ENCODE measurements around the gene SAFB.

SAFB gene

DNA sequence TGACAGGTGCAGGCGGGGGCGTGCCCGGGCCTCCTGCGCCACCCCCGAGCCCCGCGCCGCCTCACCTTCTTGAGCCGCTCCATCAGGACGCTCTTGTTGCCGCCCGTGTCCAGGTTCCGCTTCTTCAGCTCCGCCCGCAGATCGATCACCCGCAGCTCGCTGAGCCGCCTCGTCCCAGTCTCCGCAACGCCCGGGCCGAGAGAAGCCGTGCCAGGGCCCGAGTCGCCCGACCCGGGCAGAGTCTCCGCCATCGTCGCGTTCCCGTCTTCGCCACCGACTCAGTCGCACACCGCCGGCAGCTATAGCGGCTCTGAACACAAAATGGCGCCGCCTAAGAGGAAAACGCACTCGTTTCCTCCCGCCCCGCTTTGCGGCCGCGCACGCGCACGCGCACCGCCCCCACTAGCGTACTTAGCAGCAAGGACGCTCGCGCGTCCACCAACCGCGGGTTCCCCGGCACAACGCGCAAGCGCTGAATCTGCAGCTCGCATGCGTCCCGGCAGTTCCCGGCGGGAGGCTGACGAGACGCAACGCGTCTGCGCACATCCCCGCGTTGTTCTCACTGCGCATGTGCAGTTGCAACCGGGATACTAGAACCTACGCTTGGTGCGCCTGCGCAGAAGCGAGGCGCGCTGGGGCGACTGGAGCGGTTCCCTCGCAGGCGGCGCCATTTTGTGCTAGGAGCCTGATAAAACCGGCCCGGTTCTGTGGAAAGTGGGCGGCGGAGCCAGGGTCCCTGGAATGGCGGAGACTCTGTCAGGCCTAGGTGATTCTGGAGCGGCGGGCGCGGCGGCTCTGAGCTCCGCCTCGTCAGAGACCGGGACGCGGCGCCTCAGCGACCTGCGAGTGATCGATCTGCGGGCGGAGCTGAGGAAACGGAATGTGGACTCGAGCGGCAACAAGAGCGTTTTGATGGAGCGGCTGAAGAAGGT is at the start of gene SAFB, which contains the start of gene SAFB2:
TSS of gene SAFB (plus strand) at position 619 of the 932 bp plus-strand sequence. CDS start at position 742, 123 bp downstream.
TSS of gene SAFB2 (minus strand) at position 312 of the 932 bp plus-strand sequence. CDS start at position 251, 61 bp downstream.
- peak; percentile 100 for DNase-seq (ENCODE audit: low read depth, low spot score)

DNA sequence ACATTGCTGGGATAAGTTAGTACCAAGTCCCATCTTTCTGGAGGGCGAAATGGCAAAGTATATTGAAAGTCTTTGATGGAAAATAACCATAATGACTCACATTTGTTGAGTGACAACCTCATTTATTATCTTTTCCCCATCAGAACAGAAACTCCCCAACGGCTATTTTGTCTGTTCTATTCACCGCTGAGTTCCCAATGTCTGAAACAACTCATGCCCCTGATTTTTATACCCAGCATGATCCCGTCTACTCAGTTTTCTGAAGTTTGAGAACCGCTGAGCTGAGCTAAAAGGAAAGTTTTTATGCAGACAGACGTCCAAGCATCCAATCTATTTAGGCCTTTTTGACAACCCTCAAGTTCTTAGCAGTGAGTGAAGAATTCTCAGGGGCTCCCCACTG is 47.3 kb upstream of the SAFB start:
- DNase-seq (ENCODE audit: low read depth, low spot score) = no peak

DNA sequence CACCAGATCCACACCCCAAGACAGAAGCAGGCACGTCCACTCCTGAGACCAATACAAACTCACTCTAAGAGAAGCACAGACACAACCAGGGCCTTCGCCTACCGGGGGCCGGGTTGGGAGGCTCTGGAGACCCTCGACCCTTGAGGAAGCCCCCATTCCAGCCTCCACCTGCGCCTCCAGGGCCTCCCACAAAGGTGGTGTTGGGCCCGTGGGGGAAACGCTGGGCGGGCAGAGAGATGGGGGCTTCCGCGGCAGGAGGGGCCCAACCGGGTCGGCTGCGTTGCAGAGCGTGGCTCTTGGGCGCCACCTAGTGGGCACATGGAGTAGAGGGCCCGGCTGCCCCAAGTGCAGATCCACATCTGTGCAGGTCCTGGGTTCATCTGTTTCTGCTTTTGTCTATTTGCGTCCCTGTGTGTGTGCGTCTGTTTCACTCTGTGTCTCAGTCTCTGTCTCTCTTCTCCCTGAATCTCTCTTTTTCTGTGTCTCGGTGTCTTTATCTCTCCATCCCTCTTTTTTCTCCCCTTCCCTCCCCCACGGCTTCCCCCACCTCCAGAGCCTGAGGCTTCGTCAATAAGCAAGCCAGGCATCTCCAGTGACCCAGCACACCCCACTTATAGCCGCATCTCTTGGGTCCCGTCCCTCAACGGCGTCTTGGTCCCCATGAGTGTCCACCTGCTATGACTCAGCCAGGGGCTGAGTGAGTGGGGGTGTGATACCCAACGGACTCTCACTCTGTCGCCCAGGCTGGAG is 44.6 kb upstream of the SAFB start:
- peak; percentile 77 for DNase-seq (ENCODE audit: low read depth, low spot score)

DNA sequence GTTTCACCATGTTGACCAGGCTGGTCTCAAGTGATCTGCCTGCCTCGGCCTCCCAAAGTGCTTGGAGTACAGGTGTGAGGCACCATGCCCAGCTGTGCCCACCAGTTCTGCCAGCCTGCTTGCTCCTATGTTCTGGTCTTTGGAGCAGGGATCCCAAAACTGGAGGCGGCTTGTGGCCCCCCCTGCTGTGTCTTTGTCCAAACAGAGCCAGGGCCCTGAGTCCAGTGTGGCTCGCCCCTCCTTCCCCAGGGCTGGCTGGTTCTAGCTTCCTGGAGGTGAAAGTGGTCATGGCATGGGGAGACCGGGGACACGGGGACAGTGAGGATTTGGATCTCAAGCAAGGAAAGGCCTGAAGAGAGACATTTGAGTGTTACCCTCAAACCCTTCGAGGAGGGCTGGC is 43.6 kb upstream of the SAFB start:
- no peak for DNase-seq (ENCODE audit: low read depth, low spot score)

DNA sequence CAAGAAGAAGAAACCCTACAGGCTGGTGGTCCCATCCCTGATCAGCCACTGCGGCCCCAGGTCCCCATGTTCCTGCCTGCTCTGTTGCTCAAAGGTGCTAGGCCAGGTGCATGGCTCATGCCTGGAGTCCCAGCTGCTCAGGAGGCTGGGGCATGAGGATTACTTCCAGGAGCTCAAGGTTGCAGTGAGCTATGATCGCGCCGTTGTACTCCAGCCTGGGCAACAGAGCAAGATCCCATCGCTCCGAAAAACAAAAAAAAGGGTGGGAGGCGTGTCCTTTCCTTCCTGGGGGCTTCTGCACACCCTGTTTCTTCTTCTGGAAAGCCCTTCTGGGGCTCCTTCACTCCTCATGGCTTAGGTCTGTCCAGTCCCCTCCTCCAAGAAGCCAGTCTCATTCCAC is 43.2 kb upstream of the SAFB start:
- no peak for DNase-seq (ENCODE audit: low read depth, low spot score)

DNA sequence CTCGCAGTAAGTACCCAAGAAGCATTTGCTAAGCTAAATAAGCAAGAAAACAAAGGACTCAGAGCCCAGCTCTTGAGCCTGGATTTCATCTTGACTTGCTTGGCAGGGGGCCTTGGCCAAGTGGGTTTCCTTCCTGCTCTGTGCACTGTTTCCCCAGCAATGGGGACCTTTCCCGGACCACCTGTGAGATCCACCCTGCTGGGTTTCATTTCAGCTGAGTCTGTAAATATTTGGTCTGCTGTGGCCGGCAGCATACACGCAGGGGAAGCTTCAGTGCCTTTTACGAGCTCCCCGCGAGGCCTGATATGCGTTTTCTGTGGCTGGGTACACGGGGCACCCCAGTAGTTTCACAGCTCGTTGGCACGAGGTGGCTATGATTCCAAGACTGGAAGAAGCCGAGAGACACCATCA is 42.7 kb upstream of the SAFB start:
- no peak for DNase-seq (ENCODE audit: low read depth, low spot score)

DNA sequence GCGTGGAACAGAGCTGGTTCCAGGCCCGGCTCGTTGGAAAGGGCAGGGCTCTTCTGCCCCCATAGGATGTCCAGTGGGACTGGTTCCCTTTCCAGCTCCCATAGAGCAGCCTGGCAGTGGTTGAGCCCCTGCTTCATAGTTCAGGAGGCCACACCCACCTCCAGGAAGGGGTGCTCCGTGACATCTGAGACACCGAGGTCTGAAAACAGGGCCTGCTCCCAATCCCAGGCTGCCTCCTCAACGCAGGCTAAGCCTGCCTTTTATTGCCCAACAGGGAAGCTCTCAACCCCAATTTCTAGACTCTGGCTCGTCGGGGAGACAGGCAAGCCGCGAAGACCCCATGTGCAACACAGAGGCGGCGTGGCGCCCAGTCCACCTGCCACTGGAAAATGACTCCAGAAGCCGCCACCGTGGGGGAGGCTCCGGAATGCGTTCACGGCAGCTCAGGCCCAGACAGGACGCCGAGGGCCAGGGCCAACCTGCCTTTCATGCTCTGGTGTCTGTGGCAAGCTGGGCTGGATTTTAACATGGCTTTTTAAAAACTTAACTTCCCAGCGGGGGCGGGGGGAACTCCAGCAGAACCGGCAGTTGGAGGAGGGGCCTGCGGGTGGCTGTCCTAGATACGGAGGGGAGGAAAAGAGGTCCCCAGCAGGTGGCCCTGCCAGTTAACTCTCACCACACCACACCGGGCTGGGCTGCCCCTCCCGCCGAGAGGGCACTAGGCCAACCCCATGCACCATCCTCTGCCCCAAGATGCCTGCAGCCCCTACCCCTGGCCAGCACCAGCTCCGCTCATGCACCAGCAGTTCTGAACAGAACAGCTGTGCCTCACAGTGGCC is 37.2 kb upstream of the SAFB start:
- DNase-seq (ENCODE audit: low read depth, low spot score) = peak; percentile 56

DNA sequence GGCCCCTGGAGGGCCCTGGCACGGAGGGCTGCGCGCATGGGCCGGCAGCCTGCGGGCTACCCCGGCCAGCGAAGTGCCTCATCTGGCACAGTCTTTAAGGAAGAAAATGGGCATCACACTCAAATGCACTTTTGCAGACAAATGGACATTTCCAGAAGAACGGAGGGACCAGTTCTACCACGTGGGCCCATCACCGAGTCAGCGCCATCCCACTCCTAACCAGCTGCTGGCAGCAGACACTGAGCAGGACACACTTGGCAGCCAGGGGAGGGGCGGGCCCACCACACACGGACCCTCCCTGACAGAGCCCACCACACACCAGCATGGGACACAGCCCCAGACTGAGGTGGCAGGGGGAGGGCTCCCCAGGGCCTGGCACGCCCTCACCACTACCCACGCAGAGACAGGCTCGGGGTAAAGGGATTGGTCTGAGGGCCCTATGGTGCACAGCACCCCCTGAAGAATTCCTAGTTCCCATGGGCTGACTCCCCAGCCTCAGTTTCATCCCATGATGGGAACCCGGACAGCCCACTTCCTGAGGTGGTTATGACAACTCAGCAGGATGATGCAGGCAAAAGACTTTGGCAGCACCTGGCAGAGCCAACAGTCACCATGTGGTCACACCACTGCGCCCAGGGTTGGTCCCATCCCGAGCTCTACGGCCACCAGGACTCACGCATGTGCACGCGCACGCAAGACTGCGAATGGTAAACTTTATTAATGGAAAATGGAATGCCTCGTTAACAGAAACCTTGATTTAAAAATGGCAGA is 36.4 kb upstream of the SAFB start:
- DNase-seq (ENCODE audit: low read depth, low spot score) = no peak

DNA sequence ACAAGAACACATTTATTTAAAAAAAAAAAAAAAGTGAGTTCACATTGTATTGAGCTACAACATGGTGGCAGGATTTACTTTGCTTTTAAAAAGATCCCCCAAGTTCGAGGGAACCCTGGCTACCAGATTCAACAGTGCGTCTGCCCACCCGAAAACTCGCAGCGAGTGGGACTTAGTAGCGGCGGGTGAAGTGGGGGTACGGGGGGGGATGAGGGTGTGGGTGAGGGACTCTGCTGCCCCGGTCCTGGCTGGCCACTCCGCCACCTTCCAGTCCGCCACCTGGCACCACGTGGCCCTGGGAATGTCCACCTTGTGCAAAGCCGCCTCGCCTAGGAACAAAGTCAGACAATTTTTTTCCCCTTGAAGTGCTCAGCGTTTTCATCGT is 35.8 kb upstream of the SAFB start:
- DNase-seq (ENCODE audit: low read depth, low spot score) = no peak

DNA sequence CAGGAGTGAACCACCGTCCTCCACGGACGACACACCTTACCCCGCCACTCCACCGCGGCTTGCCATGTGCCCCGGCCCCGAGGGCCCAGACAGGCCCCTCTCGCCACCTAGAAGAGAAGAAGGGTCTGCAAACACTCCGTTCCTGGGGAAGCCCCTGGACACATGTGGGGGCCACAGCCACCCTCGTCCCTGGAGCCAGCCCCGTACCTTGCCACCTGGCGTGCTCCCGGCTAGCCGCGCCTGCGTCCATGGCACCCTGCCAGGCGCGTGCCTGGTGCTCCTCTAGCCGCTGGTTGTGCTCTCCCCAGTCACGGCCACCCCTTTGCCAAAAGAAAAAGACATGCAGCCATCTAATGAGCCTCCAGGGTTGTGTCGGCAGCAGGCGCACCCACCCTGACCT is 35.2 kb upstream of the SAFB start:
- no peak for DNase-seq (ENCODE audit: low read depth, low spot score)

DNA sequence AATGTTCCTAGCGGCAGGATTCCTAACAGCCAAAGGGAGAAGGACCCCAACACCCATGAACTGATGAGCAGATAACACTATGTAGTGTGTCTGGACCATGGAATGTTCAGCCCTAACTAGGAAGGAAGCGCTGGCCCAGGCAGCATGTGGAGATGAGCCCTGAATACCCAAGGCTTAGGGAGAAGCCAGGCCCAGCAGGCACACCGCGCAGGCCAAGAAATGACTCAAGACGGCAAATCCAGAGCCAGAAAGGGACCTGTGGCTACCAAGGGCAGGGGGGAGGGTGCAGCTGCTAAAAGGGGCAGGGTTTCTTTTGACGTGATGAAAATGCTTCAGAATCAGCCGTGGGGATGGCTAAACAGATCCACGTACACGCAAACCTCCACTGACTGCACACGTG is 34.4 kb upstream of the SAFB start:
- DNase-seq (ENCODE audit: low read depth, low spot score) = peak; percentile 72

DNA sequence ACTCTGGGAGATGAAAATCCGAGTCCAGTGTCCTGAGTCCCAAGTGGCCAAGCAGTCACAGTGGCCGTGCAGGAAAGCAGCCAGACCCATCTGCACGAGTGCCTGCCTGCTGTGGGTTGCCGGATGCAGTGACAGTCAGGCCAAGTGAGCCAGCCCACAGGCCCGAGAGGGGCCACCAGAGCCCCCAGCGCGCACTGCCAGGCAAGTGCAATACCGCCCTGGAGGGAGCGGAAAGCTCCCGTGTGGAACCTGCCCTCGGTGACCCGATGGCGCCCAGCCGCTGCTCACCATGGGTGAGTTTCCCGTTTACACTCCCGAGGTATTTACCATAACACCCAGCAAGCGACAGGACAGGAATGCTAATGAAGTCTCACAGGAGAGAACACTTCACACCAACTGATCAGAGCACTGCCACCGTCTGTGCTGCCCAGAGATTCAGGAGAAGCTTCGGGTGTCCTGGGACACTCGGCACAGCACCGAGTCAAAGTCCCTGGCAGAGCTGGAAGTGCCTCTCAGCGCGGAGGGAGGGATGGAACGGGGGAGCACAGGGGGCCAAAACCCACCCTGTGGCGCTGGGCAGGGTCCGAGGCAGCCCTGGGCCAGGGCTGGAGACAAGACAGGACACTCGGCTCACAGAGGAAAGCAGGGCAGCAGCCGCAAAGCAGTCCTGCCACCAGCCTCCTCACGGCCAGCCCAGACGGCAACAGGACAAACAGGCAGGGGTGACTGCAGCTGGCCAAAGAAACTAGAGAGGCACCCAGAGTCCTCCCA is 33.8 kb upstream of the SAFB start:
- DNase-seq (ENCODE audit: low read depth, low spot score) = peak; percentile 53

DNA sequence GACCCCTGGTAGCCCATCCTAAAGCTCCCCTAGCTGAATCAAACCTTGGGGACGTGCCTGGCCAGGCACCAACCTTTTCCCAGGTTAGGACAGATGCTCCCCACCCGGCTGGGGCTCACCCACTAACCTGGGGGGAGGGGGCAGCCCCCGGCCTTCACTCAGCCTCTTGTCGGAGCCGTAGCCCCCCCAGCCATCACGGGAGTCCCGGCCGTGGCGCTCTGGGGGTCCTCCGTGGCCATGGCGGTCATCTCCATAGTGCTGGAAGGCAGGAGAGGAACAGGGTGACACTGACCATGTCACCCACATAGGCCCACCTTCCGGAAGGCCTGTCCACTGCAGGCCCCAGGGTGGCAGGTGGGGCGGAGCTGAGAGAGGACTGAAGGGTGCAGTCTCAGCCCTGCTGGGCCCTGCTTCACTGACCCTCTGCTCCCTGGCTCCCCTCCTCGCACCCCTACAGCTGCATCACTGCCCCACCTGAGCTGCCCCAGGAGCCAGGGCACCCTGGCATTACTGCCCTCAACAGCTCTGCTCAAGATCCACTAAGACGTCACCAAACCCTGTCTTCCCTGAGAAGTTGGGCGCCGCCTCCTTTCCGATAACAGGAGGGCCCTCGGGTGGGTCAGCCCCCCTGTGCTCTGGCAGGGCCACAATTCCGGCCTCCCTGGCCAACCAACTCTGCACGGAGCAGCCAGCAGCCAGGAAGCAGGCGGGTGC is 32.6 kb upstream of the SAFB start:
- DNase-seq (ENCODE audit: low read depth, low spot score) = no peak

DNA sequence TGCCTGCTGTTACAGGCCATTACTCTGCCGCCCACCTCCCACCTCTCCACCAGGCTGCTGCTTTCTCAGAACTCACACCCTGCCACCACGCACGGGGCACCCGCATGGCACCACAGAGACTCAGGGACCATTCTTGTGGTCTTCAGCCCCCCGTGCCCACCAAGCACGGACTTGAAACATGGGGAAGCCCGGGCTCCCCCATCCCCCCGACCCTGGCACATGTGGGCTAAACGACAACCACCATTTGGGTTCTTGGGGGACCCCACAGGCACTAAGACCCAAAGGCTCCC is 32.1 kb upstream of the SAFB start:
- no peak for DNase-seq (ENCODE audit: low read depth, low spot score)

DNA sequence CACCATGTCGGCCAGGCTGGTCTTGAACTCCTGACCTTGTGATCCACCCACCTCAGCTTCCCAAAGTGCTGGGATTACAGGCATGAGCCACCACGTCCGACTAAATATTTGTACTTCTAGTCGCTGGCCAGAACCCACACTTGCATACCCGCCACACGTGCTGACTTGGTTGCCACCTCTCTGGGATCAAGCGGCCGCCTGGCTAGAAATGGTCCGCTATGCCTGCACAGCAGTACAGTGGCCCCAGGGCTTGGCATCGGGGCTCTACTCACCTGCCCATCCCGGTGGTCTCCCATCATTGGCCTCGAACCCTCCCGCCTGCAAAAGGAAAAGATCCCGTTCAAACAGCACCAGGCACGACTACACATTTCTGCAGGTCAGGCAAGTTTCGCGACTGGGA is 31.4 kb upstream of the SAFB start:
- DNase-seq (ENCODE audit: low read depth, low spot score) = no peak

DNA sequence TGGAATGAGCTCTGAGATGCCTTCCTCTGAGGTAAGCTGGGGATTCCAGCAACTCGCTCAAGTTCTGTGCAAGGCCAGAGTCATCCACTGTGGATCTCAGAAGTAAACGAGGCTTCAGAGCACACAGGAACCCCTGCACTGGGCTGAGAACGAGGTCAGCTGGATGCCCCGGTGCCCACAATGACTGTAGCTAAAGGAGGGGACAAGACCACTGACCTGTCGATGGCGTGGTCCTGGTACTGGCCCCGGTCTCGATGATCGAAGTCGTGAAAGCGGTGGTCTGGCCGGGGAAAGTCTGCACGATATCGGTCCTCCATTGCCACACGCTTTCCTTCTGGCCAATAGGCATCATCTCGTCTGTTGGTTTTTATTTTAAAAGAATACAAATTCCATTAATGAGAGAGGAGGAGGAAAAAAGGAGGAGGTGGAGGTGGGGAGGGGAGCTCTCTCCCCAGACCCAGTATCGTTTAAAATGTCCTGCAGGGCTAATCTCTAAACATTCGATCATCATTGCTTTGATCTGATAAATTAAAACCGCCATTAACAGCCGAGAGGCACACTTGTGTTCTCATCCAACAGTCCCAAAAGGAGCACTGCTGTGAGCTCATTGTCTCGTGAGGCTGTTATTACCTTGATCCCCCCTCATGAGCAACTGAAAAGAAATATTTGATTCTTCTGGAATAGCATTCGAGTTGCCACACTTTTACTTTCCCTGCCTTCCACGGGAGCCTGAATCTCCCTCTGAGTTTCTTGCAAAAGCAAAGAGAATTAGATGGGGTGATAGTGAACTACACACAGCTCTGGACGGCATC is 30.1 kb upstream of the SAFB start:
- DNase-seq (ENCODE audit: low read depth, low spot score) = no peak

DNA sequence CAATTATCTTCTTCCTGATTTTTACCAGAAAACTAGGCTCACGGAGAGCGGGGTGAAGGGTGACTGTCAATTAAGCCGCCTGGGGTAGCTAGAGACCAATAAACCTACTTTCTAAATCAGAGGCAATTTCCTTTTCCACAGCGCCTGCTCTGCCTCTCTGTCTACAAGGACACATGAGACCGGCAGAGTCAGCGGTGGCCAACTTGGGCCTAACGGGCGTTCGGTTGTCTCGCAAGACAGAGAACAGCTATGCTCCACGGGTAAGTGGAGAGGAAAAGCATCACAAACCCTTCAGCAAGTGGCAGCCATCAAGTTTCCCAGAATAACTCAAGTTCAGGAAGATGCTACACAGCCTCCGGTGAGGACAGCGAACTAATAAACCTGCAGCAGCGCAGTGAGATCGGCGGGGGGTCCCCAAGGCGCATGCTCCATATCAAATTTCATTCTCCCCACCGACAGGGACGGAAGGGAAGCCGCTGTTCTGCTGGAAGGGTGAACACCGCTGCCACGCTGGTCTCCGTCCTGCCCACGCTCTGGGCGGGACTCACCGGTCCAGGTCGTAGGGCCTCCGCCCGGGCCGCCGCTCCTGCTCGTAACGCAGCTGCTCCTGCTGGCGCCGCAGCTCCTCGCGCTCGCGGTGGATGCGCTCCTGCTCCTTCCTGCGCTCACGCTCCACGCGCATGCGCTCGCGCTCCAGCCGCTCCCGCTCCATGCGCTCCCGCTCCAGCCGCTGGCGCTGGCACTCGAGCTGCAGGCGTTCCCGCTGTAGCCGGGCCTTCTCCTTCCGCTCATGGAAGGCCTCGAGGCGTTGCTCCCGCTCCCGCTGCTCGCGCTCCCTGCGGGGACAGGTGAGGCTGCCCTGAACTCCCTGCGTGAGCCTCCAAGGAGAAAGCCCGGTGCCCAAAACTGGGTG is 29.3 kb upstream of the SAFB start:
- no peak for DNase-seq (ENCODE audit: low read depth, low spot score)

DNA sequence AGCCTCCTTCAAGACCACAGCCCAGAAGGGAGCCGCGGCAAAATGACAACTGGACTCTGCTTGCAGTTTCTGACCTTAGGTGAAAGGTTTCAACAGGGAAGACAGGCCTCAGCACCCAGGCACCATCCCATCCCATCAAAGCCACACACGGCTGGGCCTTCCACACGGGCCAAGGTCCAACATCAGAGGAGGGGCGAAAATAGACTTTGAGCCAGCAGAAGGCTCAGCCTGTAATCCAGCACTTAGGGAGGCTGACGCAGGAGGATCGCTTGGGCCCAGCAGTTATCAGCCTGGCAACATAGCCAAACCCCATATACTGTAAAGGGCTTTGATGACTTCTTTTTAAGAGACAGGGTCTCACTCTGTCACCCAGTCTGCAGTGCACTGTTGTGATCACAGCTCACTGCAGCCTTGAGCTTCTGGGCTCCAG is 28.3 kb upstream of the SAFB start:
- no peak for DNase-seq (ENCODE audit: low read depth, low spot score)

Measured in astrocyte of the hippocampus (primary cell).